ENCODE data around the gene RGS3. TPM values are rescaled to one million over a fixed set of nuclear protein-coding genes. Genes with fewer than 3 reads are reported as not detected.

Gene RGS3
- total and polyA plus RNA-seq, 2 of the 13 experiments (the other 11 are each of a cell fraction or from before 2014, with no cell fraction given): 17.1 to 28.8 TPM

DNA sequence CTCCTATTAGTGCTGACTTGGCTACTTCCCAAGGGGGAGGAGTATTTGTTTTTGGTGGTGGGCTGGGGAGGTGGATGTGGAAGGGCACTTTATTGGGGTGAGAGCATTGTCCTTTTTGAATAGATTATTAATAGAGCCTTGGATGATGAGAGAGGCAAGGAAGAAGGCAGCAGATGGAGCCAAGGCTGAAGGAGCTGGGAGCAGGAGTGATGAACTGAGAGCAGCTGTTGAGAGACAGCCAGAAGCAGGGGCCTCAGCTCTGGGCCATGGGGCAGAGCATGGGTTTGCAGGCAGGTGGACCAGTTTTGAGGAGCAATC lies 29.6 kb downstream of the RGS3 start:
- Histone ChIP-seq H3K4me3 (replicated peaks in 1 of 3; ENCODE audit: insufficient read depth in 1 of 3, low read depth in 2 of 3, low read length in 3 of 3) (no peak overlapping the region), H3K79me2 (ENCODE audit: insufficient read depth, low read length) (no peaks in the 10 kb centered on the region), H3K27me3 (ENCODE audit: control insufficient read depth in 1 of 2, insufficient read depth in 2 of 2, low read length in 2 of 2) (no peaks in the 10 kb centered on the region), H4K20me1 (ENCODE audit: insufficient read depth, low read length) (no peaks in the 10 kb centered on the region), H3K9me3 (ENCODE audit: low read length) (no peaks in the 10 kb centered on the region), H3K4me2 (ENCODE audit: low read depth, low read length) (no peak overlapping the region), H3K27ac (ENCODE audit: extremely low read length, insufficient read depth, low read length) (no peak overlapping the region), H3K9ac (ENCODE audit: insufficient read depth, low read depth, low read length) (no peak overlapping the region), H3K36me3 (replicated peaks in 1 of 2; ENCODE audit: control insufficient read depth in 1 of 2, insufficient read depth in 2 of 2, low read length in 2 of 2) (peaks cover 4 to 13% of the 10 kb centered on the region in 2 experiments), H3K4me1 (ENCODE audit: insufficient read depth, low read length) (no peaks in the 10 kb centered on the region), H2AFZ (ENCODE audit: low read length) (no peak overlapping the region)
- ATAC-seq: no peak
- in situ Hi-C loops (cut with HindIII; ENCODE audit: extremely low pct_ligation_motif_present, low pct_unique_long_range_greater_than_20kb) (no loop called here), intact Hi-C loops (cut with micrococcal nuclease; ENCODE audit: unreplicated experiment) (no loop called here)
- DNase-seq (ENCODE audit: low spot score): no peak
- TF ChIP-seq MAFF (IDR thresholded peaks at IDR 0.05; ENCODE audit: low read depth, low read length) (peak; percentile 50), ATAD3A (CRISPR knock-in tag; IDR thresholded peaks at IDR 0.05) (no peak), MAFK (conservative IDR thresholded peaks at IDR 0.05 in 1 of 2, IDR thresholded peaks at IDR 0.05 in 1 of 2; ENCODE audit: low read length in 2 of 2) (peak in 1 of 2 experiments; percentile 62; a peak in 3 of 4 replicates), ARHGAP35 (CRISPR knock-in tag; IDR thresholded peaks at IDR 0.05; ENCODE audit: borderline replicate concordance) (no peak), ZBTB7B (CRISPR knock-in tag; IDR thresholded peaks at IDR 0.05) (no peak), ZNF552 (CRISPR knock-in tag; IDR thresholded peaks at IDR 0.05; ENCODE audit: borderline replicate concordance) (no peak), SALL1 (CRISPR knock-in tag; IDR thresholded peaks at IDR 0.05) (no peak), NONO (IDR thresholded peaks at IDR 0.05) (no peak), NONO (CRISPR knock-in tag; conservative IDR thresholded peaks at IDR 0.05) (no peak), ZEB1 (IDR thresholded peaks at IDR 0.05; ENCODE audit: insufficient replicate concordance, low read depth) (no peak)
- TF ChIP-seq, protein P1, sequence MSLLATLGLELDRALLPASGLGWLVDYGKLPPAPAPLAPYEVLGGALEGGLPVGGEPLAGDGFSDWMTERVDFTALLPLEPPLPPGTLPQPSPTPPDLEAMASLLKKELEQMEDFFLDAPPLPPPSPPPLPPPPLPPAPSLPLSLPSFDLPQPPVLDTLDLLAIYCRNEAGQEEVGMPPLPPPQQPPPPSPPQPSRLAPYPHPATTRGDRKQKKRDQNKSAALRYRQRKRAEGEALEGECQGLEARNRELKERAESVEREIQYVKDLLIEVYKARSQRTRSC (CRISPR knock-in tag; IDR thresholded peaks at IDR 0.05; ENCODE audit: low read depth): no peak
- TF ChIP-seq, protein P2, sequence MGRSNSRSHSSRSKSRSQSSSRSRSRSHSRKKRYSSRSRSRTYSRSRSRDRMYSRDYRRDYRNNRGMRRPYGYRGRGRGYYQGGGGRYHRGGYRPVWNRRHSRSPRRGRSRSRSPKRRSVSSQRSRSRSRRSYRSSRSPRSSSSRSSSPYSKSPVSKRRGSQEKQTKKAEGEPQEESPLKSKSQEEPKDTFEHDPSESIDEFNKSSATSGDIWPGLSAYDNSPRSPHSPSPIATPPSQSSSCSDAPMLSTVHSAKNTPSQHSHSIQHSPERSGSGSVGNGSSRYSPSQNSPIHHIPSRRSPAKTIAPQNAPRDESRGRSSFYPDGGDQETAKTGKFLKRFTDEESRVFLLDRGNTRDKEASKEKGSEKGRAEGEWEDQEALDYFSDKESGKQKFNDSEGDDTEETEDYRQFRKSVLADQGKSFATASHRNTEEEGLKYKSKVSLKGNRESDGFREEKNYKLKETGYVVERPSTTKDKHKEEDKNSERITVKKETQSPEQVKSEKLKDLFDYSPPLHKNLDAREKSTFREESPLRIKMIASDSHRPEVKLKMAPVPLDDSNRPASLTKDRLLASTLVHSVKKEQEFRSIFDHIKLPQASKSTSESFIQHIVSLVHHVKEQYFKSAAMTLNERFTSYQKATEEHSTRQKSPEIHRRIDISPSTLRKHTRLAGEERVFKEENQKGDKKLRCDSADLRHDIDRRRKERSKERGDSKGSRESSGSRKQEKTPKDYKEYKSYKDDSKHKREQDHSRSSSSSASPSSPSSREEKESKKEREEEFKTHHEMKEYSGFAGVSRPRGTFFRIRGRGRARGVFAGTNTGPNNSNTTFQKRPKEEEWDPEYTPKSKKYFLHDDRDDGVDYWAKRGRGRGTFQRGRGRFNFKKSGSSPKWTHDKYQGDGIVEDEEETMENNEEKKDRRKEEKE (IDR thresholded peaks at IDR 0.05): no peak
- TF ChIP-seq, protein P3, sequence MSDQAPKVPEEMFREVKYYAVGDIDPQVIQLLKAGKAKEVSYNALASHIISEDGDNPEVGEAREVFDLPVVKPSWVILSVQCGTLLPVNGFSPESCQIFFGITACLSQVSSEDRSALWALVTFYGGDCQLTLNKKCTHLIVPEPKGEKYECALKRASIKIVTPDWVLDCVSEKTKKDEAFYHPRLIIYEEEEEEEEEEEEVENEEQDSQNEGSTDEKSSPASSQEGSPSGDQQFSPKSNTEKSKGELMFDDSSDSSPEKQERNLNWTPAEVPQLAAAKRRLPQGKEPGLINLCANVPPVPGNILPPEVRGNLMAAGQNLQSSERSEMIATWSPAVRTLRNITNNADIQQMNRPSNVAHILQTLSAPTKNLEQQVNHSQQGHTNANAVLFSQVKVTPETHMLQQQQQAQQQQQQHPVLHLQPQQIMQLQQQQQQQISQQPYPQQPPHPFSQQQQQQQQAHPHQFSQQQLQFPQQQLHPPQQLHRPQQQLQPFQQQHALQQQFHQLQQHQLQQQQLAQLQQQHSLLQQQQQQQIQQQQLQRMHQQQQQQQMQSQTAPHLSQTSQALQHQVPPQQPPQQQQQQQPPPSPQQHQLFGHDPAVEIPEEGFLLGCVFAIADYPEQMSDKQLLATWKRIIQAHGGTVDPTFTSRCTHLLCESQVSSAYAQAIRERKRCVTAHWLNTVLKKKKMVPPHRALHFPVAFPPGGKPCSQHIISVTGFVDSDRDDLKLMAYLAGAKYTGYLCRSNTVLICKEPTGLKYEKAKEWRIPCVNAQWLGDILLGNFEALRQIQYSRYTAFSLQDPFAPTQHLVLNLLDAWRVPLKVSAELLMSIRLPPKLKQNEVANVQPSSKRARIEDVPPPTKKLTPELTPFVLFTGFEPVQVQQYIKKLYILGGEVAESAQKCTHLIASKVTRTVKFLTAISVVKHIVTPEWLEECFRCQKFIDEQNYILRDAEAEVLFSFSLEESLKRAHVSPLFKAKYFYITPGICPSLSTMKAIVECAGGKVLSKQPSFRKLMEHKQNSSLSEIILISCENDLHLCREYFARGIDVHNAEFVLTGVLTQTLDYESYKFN (CRISPR knock-in tag; conservative IDR thresholded peaks at IDR 0.05): no peak
- FAIRE-seq: no peak
- no TSS peak for BruUV-seq (replicated peaks)
- ChIA-PET CTCF (ENCODE audit: low intra/inter-chr PET ratio, low total read pairs) (no interaction called here), POLR2A (interaction anchor here (3.5 kb wide), 1 partner anchor 12 kb away, joined by 15 read pairs; no protein-coding TSS in a partner anchor)
